ENCODE data around the gene CHDH.

Gene CHDH

GRCh38 chr3:53780806-53781205, 65.4 kb downstream of the CHDH start:
- no peak for DNase-seq

- DNase-seq, result no peak
Observed at GRCh38 chr3:53780171-53780570, 66.0 kb downstream of the CHDH start.

GRCh38 chr3:53778153-53778552, 68.1 kb downstream of the CHDH start:
- DNase-seq, result no peak

- no peak for DNase-seq
Observed at GRCh38 chr3:53777468-53777867, 68.8 kb downstream of the CHDH start.

GRCh38 chr3:53776494-53777101, 69.6 kb downstream of the CHDH start:
- DNase-seq, result no peak

GRCh38 chr3:53775834-53776251, 70.4 kb downstream of the CHDH start:
- DNase-seq, result no peak

- DNase-seq, result no peak
Observed at GRCh38 chr3:53775018-53775417, 71.2 kb downstream of the CHDH start.

- no peak for DNase-seq
Observed at GRCh38 chr3:53774414-53774813, 71.8 kb downstream of the CHDH start.

- no peak for DNase-seq
Observed at GRCh38 chr3:53773611-53774368, 72.4 kb downstream of the CHDH start.

GRCh38 chr3:53773021-53773436, 73.2 kb downstream of the CHDH start:
- no peak for DNase-seq

- no peak for DNase-seq
Observed at GRCh38 chr3:53772562-53772961, 73.7 kb downstream of the CHDH start.

- DNase-seq, result no peak
Observed at GRCh38 chr3:53768478-53769459, 77.5 kb downstream of the CHDH start.

GRCh38 chr3:53766706-53767105, 79.5 kb downstream of the CHDH start:
- no peak for DNase-seq

- DNase-seq, result no peak
Observed at GRCh38 chr3:53765753-53766152, 80.5 kb downstream of the CHDH start.

- DNase-seq, result no peak
Observed at GRCh38 chr3:53764026-53764775, 82.0 kb downstream of the CHDH start.

GRCh38 chr3:53763353-53763752, 82.9 kb downstream of the CHDH start:
- DNase-seq, result no peak

Data from activated gamma-delta T cell (primary cell).